LoVo (cell line): Measurements from ENCODE around the gene DLEU7.

Source experiments
- DNase-seq: peaks from one replicate; pipeline ENCODE4 v3.0.0-alpha.2; 2016; ENCODE audit warnings: low spot score

Gene DLEU7

GRCh38 chr13:50788551-50789210 lies 54.8 kb downstream of the DLEU7 start:
- DNase-seq: no peak

- no peak for DNase-seq
Observed at GRCh38 chr13:50787316-50788195, 55.9 kb downstream of the DLEU7 start.

GRCh38 chr13:50783717-50784290 lies 59.7 kb downstream of the DLEU7 start:
- DNase-seq: no peak

- no peak for DNase-seq
Observed at GRCh38 chr13:50783066-50783465, 60.4 kb downstream of the DLEU7 start.

GRCh38 chr13:50780201-50781015 lies 63.1 kb downstream of the DLEU7 start:
- no peak for DNase-seq

- no peak for DNase-seq
Observed at GRCh38 chr13:50779443-50780200, 63.9 kb downstream of the DLEU7 start.
